ENCODE measurements around the gene WFS1. TPM values are rescaled to one million over a fixed set of nuclear protein-coding genes. Genes with fewer than 3 reads are reported as not detected.

The WFS1 gene
- total RNA-seq, 2 experiments from 2014 or later, result 1.3 to 1.7 TPM

DNA sequence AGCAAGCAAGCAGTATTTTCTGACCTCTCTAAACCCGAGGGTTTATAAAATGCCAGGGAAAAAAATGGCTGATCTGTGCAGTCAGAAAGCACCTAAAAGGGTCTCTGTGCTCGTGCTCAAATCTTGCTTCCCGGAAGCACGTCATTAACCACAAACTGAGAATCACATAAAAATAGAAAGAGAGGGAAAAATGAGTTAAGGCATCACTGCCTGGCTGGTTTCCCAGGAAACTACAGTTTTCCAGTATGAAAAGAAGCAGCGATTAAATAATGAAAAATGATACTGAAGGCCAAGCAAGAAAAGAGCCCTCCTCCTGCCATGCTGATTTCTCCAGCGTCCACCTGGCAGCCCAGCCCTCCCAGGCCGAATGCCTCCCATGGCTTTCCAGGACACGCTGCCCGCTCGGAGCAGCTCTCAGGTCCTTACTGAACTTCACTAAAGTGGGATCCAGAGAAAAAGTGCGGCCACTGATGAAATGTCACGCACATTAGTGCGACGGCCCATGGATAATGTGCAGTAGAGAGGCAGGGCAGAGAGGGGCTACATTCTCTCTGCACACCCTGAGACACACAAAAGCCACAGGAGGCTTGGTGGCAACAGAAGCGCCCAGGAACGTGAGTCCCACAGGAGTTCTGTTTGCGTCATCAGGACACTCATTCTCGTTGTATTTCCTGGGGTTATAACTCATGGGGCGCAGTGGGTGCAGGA, 80.4 kb downstream of the WFS1 start:
- Histone ChIP-seq H3K27ac (ENCODE audit: low read depth in 1 of 2, low read length in 2 of 2) (no peak overlapping the region), H3K9me3 (ENCODE audit: control insufficient read depth in 1 of 2, insufficient read depth in 1 of 2, low read length in 2 of 2) (peaks cover 0 to 20% of the 10 kb centered on the region in 2 experiments), H3K4me3 (ENCODE audit: low read length) (no peak overlapping the region), H3K36me3 (ENCODE audit: insufficient read depth, low read length) (no peaks in the 10 kb centered on the region), H3K4me1 (ENCODE audit: insufficient read depth, low read length) (no peaks in the 10 kb centered on the region), H3K27me3 (ENCODE audit: control insufficient read depth in 1 of 2, insufficient read depth in 2 of 2, low read length in 2 of 2) (no peaks in the 10 kb centered on the region)
- no peak for DNase-seq
- Mint-ChIP-seq H3K36me3 (ENCODE audit: low read depth) (no peaks in the 10 kb centered on the region), H3K9me3 (no peaks in the 10 kb centered on the region), H3K27me3 (peaks cover 27% of the 10 kb centered on the region), H3K4me1 (ENCODE audit: low read depth) (no peaks in the 10 kb centered on the region), H3K27ac (no peak overlapping the region), H3K4me3 (no peak overlapping the region)
- CTCF ChIA-PET, result no interaction called here
- TF ChIP-seq, protein P1, sequence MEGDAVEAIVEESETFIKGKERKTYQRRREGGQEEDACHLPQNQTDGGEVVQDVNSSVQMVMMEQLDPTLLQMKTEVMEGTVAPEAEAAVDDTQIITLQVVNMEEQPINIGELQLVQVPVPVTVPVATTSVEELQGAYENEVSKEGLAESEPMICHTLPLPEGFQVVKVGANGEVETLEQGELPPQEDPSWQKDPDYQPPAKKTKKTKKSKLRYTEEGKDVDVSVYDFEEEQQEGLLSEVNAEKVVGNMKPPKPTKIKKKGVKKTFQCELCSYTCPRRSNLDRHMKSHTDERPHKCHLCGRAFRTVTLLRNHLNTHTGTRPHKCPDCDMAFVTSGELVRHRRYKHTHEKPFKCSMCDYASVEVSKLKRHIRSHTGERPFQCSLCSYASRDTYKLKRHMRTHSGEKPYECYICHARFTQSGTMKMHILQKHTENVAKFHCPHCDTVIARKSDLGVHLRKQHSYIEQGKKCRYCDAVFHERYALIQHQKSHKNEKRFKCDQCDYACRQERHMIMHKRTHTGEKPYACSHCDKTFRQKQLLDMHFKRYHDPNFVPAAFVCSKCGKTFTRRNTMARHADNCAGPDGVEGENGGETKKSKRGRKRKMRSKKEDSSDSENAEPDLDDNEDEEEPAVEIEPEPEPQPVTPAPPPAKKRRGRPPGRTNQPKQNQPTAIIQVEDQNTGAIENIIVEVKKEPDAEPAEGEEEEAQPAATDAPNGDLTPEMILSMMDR (IDR thresholded peaks at IDR 0.05), result no peak
- POLR2A ChIA-PET, result no interaction called here
- intact Hi-C loops (cut with DNase I, micrococcal nuclease), result no loop called here
- no peak for ATAC-seq (ENCODE audit: poor library complexity)

DNA sequence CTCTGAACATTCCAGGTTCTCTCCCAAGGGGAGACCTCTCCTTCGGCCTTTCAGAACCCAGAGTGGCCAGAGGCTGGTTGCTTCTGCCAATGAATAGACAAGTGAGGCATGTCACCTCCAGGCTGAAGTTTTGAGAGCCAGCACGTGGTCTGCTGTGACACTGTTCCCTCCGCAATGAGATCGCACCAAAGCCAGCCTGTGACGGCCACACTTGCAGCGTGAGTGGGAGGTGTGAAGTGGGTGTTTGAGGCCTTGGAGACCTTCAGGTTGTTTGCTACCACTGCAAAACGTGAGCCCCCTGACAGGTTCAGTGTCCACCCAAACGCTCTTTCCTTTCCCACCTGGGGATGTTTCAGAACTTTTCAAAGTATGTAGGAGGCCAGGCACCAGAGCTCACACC, 81.0 kb downstream of the WFS1 start:
- intact Hi-C loops (cut with DNase I, micrococcal nuclease), result no loop called here
- no peaks in the 10 kb centered on the region for H3K9me3 Mint-ChIP-seq
- no peak for ATAC-seq (ENCODE audit: poor library complexity)

DNA sequence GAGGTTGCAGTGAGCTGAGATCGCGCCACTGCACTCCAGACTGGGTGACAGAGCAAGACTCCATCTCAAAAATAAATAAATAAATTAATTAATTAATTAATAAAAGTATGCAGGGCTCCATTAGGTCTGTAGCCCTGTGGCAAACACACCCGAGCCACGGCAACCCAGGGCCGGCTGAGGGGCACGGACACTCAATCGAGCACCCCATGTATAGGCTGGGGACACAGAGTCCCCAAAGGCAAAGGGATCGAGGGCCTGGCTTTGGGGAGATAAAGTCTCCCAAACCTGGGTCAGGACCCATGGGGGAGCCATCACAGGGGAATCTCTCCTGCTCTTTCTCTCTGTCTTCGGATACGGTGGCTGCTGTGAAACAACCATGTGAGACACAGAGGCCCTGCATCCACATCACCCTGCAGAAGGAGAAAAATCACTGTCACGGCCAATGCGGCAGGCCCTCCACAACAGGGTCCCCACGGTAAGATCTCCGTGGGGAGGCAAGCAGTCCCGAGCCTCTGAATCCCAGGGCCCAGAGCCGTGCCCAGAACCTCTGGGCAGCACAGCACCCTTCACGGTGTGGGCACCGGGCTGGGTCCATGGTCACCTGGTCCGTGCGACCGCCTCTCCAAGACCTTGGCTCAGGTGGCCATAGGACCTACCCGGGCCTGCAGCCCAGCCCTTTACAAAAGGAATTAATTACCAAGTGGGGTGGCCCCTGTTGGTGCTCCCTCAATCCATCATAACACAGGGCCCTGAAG, 81.8 kb downstream of the WFS1 start:
- ATAC-seq (ENCODE audit: poor library complexity), result no peak
- no peaks in the 10 kb centered on the region for H3K9me3 Mint-ChIP-seq

More for the DNA sequence above, 81.0 kb downstream of the WFS1 start:
- Histone ChIP-seq H3K9me3 (ENCODE audit: control insufficient read depth in 1 of 2, insufficient read depth in 1 of 2, low read length in 2 of 2) (peaks cover 0 to 14% of the 10 kb centered on the region in 2 experiments), H3K27ac (ENCODE audit: low read depth in 1 of 2, low read length in 2 of 2) (no peak overlapping the region), H3K4me3 (ENCODE audit: low read length) (no peak overlapping the region), H3K4me1 (ENCODE audit: insufficient read depth, low read length) (no peaks in the 10 kb centered on the region), H3K36me3 (ENCODE audit: insufficient read depth, low read length) (no peaks in the 10 kb centered on the region), H3K27me3 (ENCODE audit: control insufficient read depth in 1 of 2, insufficient read depth in 2 of 2, low read length in 2 of 2) (no peaks in the 10 kb centered on the region)
- CTCF ChIA-PET, result no interaction called here
- DNase-seq, result no peak
- POLR2A ChIA-PET, result no interaction called here
- TF ChIP-seq, protein P1 (IDR thresholded peaks at IDR 0.05), result no peak
- Mint-ChIP-seq H3K27me3 (peaks cover 27% of the 10 kb centered on the region), H3K4me1 (ENCODE audit: low read depth) (no peaks in the 10 kb centered on the region), H3K4me3 (no peak overlapping the region), H3K27ac (no peak overlapping the region), H3K36me3 (ENCODE audit: low read depth) (no peaks in the 10 kb centered on the region)

More for the DNA sequence above, 81.8 kb downstream of the WFS1 start:
- H3K4me1 Mint-ChIP-seq (ENCODE audit: low read depth), result no peaks in the 10 kb centered on the region
- Histone ChIP-seq H3K27me3 (ENCODE audit: control insufficient read depth in 1 of 2, insufficient read depth in 2 of 2, low read length in 2 of 2) (no peaks in the 10 kb centered on the region), H3K4me1 (ENCODE audit: insufficient read depth, low read length) (no peaks in the 10 kb centered on the region), H3K36me3 (ENCODE audit: insufficient read depth, low read length) (no peaks in the 10 kb centered on the region), H3K4me3 (ENCODE audit: low read length) (no peak overlapping the region), H3K9me3 (ENCODE audit: control insufficient read depth in 1 of 2, insufficient read depth in 1 of 2, low read length in 2 of 2) (peaks cover 0 to 7% of the 10 kb centered on the region in 2 experiments), H3K27ac (ENCODE audit: low read depth in 1 of 2, low read length in 2 of 2) (no peak overlapping the region)
- H3K27ac Mint-ChIP-seq, result no peak overlapping the region
- DNase-seq, result no peak
- POLR2A ChIA-PET, result no interaction called here
- CTCF ChIA-PET, result no interaction called here
- H3K27me3 Mint-ChIP-seq, result peaks cover 27% of the 10 kb centered on the region
- intact Hi-C loops (cut with DNase I, micrococcal nuclease), result no loop called here
- H3K4me3 Mint-ChIP-seq, result no peak overlapping the region
- H3K36me3 Mint-ChIP-seq (ENCODE audit: low read depth), result no peaks in the 10 kb centered on the region
- TF ChIP-seq, protein P1 (IDR thresholded peaks at IDR 0.05), result no peak
